Astrocyte (in vitro differentiated cells and primary cell): ENCODE results near the gene PIAS1. TPM values are rescaled to one million over a fixed set of nuclear protein-coding genes. Genes with fewer than 3 reads are reported as not detected.

Experiments used
- DNase-seq: peaks from one replicate; pipeline ENCODE4 v3.0.0-alpha.2; 2010; ENCODE audit warnings: low read depth
- FAIRE-seq: peaks from 2 replicates; lab custom pipeline; 2011; peaks lifted over from hg19 to GRCh38; lab: Jason Lieb, UNC
- H2AFZ ChIP-seq: 2 replicates; pipeline ENCODE4 v1.6.0; 2012; ENCODE audit warnings: low read depth, low read length, inconsistent platforms
- H3K27ac ChIP-seq: 2 replicates; pipeline ENCODE4 v1.5.1; 2011; ENCODE audit warnings: low read depth, low read length, inconsistent platforms
- H3K27me3 ChIP-seq: 2 replicates; pipeline ENCODE4 v1.6.0; 2011; ENCODE audit warnings: low read length, inconsistent platforms; ENCODE audit not compliant: insufficient read depth
- H3K36me3 ChIP-seq: 2 replicates; pipeline ENCODE4 v1.5.1; 2011; ENCODE audit warnings: low read length, inconsistent platforms; ENCODE audit not compliant: insufficient read depth
- H3K4me1 ChIP-seq: 2 replicates; pipeline ENCODE4 v1.5.1; 2011; ENCODE audit warnings: low read length, inconsistent platforms; ENCODE audit not compliant: insufficient read depth
- H3K4me2 ChIP-seq: 2 replicates; pipeline ENCODE4 v1.6.0; 2012; ENCODE audit warnings: low read length, inconsistent platforms
- H3K4me3 ChIP-seq: 2 replicates; pipeline ENCODE4 v1.5.1; 2011; ENCODE audit warnings: low read depth, mild to moderate bottlenecking, low read length, inconsistent platforms; ENCODE audit not compliant: insufficient read depth
- H3K79me2 ChIP-seq: 2 replicates; pipeline ENCODE4 v1.6.0; 2012; ENCODE audit warnings: mild to moderate bottlenecking, low read length, inconsistent platforms; ENCODE audit not compliant: insufficient read depth
- H3K9ac ChIP-seq: 2 replicates; pipeline ENCODE4 v1.6.0; 2012; ENCODE audit warnings: mild to moderate bottlenecking, low read length, inconsistent platforms
- H3K9me3 ChIP-seq: 2 replicates; pipeline ENCODE4 v1.5.1; 2012; ENCODE audit warnings: low read depth, mild to moderate bottlenecking, low read length, inconsistent platforms; ENCODE audit not compliant: insufficient read depth
- H4K20me1 ChIP-seq: 2 replicates; pipeline ENCODE4 v1.6.0; 2012; ENCODE audit warnings: low read length, inconsistent platforms; ENCODE audit not compliant: insufficient read depth
- H3K27ac Mint-ChIP-seq: one replicate; pipeline ENCODE4 v1.8.0; 2021; ENCODE audit warnings: mild to moderate bottlenecking, mixed read lengths; ENCODE audit not compliant: unreplicated experiment
- H3K27me3 Mint-ChIP-seq: one replicate; pipeline ENCODE4 v1.8.0; 2021; ENCODE audit warnings: low read depth, mixed read lengths; ENCODE audit not compliant: unreplicated experiment
- H3K36me3 Mint-ChIP-seq: one replicate; pipeline ENCODE4 v1.8.0; 2021; ENCODE audit warnings: low read depth, mixed read lengths; ENCODE audit not compliant: unreplicated experiment
- H3K4me1 Mint-ChIP-seq: one replicate; pipeline ENCODE4 v1.8.0; 2021; ENCODE audit warnings: low read depth, mixed read lengths; ENCODE audit not compliant: unreplicated experiment
- H3K4me3 Mint-ChIP-seq: one replicate; pipeline ENCODE4 v1.8.0; 2021; ENCODE audit warnings: mild to moderate bottlenecking, moderate library complexity, mixed read lengths; ENCODE audit not compliant: unreplicated experiment
- H3K9me3 Mint-ChIP-seq: one replicate; pipeline ENCODE4 v1.8.0; 2021; ENCODE audit warnings: mild to moderate bottlenecking, mixed read lengths; ENCODE audit not compliant: unreplicated experiment
- EZH2 ChIP-seq: IDR thresholded peaks from 2 replicates; pipeline ENCODE4 v1.6.1; 2012; ENCODE audit warnings: mild to moderate bottlenecking, low read length, inconsistent platforms; ENCODE audit not compliant: insufficient read depth
- total RNA-seq: library from RNA; stranded (reverse); gene quantifications from 2 replicates; pipeline ENCODE4 v1.2.1, GENCODE V29; 2021
- TF ChIP-seq, protein P1 (sequence below): IDR thresholded peaks from 2 replicates; pipeline ENCODE4 v1.5.1; 2011; ENCODE audit warnings: low read depth, mild to moderate bottlenecking, inconsistent platforms, low read length, moderate library complexity; ENCODE audit not compliant: insufficient read depth

The PIAS1 gene
- total RNA-seq, 1 donor from 2014 or later: 30.2 TPM

DNA sequence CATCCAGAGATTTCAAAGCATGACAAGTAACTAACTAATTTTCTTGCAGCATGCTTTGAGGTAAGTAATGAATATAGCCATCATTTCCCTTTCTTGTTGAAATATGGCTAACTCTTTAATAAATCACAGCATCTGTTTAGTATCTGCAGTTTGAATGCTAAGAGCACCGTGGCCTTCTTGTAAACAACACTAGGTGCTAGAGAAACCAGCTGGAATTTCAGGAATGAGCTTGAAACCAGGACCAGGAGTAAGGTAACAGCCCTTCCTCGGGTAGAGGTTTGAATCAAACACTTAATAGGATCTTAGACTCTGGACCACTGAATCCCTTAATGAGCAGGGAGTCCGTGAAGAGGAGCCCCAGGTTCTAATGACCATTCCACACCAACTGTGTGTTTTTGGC is 137.4 kb downstream of the PIAS1 start:
- peaks cover 27% of the 10 kb centered on the region for H3K36me3 ChIP-seq
- Mint-ChIP-seq H3K4me3 (no peak overlapping the region), H3K27ac (no peak overlapping the region), H3K27me3 (no peaks in the 10 kb centered on the region), H3K36me3 (peaks cover 15% of the 10 kb centered on the region), H3K4me1 (peaks cover 9% of the 10 kb centered on the region), H3K9me3 (no peaks in the 10 kb centered on the region)
- H3K4me2 ChIP-seq: no peak overlapping the region
- no peak overlapping the region for H2AFZ ChIP-seq
- no peaks in the 10 kb centered on the region for H4K20me1 ChIP-seq
- no peak for TF ChIP-seq EZH2
- TF ChIP-seq, protein P1, sequence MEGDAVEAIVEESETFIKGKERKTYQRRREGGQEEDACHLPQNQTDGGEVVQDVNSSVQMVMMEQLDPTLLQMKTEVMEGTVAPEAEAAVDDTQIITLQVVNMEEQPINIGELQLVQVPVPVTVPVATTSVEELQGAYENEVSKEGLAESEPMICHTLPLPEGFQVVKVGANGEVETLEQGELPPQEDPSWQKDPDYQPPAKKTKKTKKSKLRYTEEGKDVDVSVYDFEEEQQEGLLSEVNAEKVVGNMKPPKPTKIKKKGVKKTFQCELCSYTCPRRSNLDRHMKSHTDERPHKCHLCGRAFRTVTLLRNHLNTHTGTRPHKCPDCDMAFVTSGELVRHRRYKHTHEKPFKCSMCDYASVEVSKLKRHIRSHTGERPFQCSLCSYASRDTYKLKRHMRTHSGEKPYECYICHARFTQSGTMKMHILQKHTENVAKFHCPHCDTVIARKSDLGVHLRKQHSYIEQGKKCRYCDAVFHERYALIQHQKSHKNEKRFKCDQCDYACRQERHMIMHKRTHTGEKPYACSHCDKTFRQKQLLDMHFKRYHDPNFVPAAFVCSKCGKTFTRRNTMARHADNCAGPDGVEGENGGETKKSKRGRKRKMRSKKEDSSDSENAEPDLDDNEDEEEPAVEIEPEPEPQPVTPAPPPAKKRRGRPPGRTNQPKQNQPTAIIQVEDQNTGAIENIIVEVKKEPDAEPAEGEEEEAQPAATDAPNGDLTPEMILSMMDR: no peak
- H3K27ac ChIP-seq: no peak overlapping the region
- no peak overlapping the region for H3K4me3 ChIP-seq
- FAIRE-seq (no peak), DNase-seq (no peak)
- no peak overlapping the region for H3K9ac ChIP-seq
- H3K27me3 ChIP-seq: no peaks in the 10 kb centered on the region
- peaks cover 12% of the 10 kb centered on the region for H3K4me1 ChIP-seq
- H3K79me2 ChIP-seq: no peaks in the 10 kb centered on the region
- H3K9me3 ChIP-seq: no peaks in the 10 kb centered on the region

DNA sequence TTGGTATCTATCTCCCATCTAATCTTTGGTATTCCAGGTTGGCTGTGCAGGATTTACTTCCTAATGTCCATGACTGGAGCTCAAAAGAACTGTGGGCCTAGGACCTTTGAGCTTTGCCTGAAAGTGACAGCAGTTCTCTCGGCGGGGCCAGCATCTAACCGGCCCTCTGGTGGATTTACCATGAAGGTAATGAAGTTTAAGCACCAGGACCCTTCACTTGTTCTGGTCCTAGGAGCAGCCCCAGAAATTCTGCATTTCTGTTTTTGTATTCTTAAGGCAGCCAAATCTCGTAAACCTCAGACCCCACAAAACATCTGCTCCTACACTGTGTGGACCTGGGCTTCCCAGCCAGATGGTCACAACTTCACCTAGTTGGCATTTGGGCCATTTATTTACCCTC is 138.0 kb downstream of the PIAS1 start:
- H3K27ac ChIP-seq: no peak overlapping the region
- H3K27ac Mint-ChIP-seq: no peak overlapping the region
- H3K4me3 Mint-ChIP-seq: no peak overlapping the region
- H3K9ac ChIP-seq: no peak overlapping the region
- no peak overlapping the region for H2AFZ ChIP-seq
- H3K79me2 ChIP-seq: no peaks in the 10 kb centered on the region
- DNase-seq: no peak
- H3K4me2 ChIP-seq: no peak overlapping the region
- peaks cover 15% of the 10 kb centered on the region for H3K36me3 Mint-ChIP-seq
- H3K4me1 ChIP-seq: peaks cover 9% of the 10 kb centered on the region
- H3K27me3 Mint-ChIP-seq: no peaks in the 10 kb centered on the region
- FAIRE-seq: no peak
- no peaks in the 10 kb centered on the region for H3K9me3 ChIP-seq
- no peaks in the 10 kb centered on the region for H3K27me3 ChIP-seq
- H3K4me1 Mint-ChIP-seq: peaks cover 9% of the 10 kb centered on the region
- TF ChIP-seq EZH2: no peak
- TF ChIP-seq, protein P1: no peak
- H4K20me1 ChIP-seq: no peaks in the 10 kb centered on the region
- no peak overlapping the region for H3K4me3 ChIP-seq
- no peaks in the 10 kb centered on the region for H3K9me3 Mint-ChIP-seq
- peaks cover 27% of the 10 kb centered on the region for H3K36me3 ChIP-seq

DNA sequence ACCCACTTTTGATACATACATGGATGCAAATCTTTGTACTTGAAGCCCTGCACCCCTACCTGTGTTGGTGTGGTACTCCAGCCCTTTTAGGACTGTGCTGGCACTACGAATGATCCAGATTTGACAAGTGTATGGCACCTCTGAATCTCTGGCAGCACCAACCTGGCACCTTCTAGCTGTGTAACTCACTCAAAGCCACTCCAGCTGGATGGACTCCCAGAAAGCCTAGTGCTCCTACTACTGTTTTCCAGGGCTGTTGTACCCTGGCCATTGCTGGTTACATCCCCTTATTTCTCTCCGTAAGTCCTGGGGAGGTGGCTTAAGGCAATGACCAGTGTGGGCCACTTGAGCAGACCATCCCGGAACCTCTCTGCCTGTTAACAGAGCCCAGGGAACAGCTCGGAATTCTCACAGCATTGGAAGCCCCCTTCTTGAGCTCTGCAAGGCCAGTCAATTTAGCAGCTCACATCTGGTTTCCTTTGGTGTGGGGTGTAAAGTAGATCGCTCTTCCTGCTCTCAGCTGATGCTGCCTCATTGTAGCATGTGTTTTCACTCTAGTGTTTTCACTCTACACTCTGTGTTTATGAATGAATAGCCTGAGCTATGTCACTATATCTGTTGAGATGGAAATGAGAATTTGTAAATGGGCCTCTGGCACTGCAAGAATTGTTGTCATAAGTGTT is 138.8 kb downstream of the PIAS1 start:
- H3K9ac ChIP-seq: no peak overlapping the region
- no peak overlapping the region for H3K4me3 ChIP-seq
- no peak overlapping the region for H2AFZ ChIP-seq
- Mint-ChIP-seq H3K36me3 (peaks cover 23% of the 10 kb centered on the region), H3K4me1 (peaks cover 9% of the 10 kb centered on the region), H3K4me3 (no peak overlapping the region), H3K27ac (no peak overlapping the region), H3K9me3 (no peaks in the 10 kb centered on the region), H3K27me3 (no peaks in the 10 kb centered on the region)
- no peaks in the 10 kb centered on the region for H3K9me3 ChIP-seq
- no peaks in the 10 kb centered on the region for H3K79me2 ChIP-seq
- no peak overlapping the region for H3K4me2 ChIP-seq
- no peak overlapping the region for H3K27ac ChIP-seq
- no peak for DNase-seq
- FAIRE-seq: no peak
- H4K20me1 ChIP-seq: no peaks in the 10 kb centered on the region
- no peaks in the 10 kb centered on the region for H3K27me3 ChIP-seq
- peaks cover 3% of the 10 kb centered on the region for H3K4me1 ChIP-seq
- peaks cover 27% of the 10 kb centered on the region for H3K36me3 ChIP-seq
- TF ChIP-seq, protein P1: no peak
- no peak for TF ChIP-seq EZH2
